Adrenal gland (tissue), 12 donors: ENCODE measurements around the gene KNSTRN. TPM values are rescaled to one million over a fixed set of nuclear protein-coding genes. Genes with fewer than 3 reads are reported as not detected.

Source experiments
- DNase-seq, 7 donors: peaks; one replicate each; pipeline ENCODE4 v3.0.0-alpha.2; 2019 to 2020
- H3K27ac ChIP-seq, 5 donors: fragments of 200-600 bp; sonication (generic) in 4 of 5; 1 replicate in 3 of 5; 2 replicates in 2 of 5; pipeline versions ENCODE4 v1.5.1 to v1.8.0; 2016 to 2020; ENCODE audit warnings: mild to moderate bottlenecking in 1 of 5
- H3K27me3 ChIP-seq: fragments of 200-600 bp; 2 replicates; pipeline ENCODE4 v1.8.0; 2021
- H3K36me3 ChIP-seq, 2 donors: fragments of 200-600 bp; replicated peaks in 1 of 2; 1 replicate in 1 of 2; 2 replicates in 1 of 2; pipeline versions ENCODE4 v1.5.1 to v1.8.0; 2018 to 2022
- H3K4me1 ChIP-seq, 2 donors: fragments of 200-600 bp; replicated peaks in 1 of 2; 1 replicate in 1 of 2; 2 replicates in 1 of 2; pipeline versions ENCODE4 v1.5.1 to v1.8.0; 2018 to 2021
- H3K4me3 ChIP-seq, 4 donors: fragments of 200-600 bp; sonication (generic) in 3 of 4; one replicate each; pipeline ENCODE4 v1.5.1; 2016 to 2018
- H3K9me3 ChIP-seq, 3 donors: fragments of 200-600 bp; sonication (generic) in 1 of 3; replicated peaks in 1 of 3; 1 replicate in 2 of 3; 2 replicates in 1 of 3; pipeline versions ENCODE4 v1.5.1 to v1.8.0; 2016 to 2021
- POLR2A ChIP-seq, 2 donors: fragments of 450-650 bp; IDR thresholded peaks; one replicate each; pipeline ENCODE4 v1.6.1; 2017; ENCODE audit warnings: antibody characterized with exemption in 2 of 2, mild to moderate bottlenecking in 2 of 2, moderate library complexity in 1 of 2
- WGBS, 4 donors: extraction: QIAGEN DNeasy Blood & Tissue Kit in 2 of 4; methylation state at CpG; one replicate each; pipeline versions ENCODE4 v1.1.5 to v1.1.7; 2013 to 2017; 5-methylcytosine and 5-hydroxymethylcytosine counted together
- intact Hi-C, 2 donors: fragments of 100-400 bp; cut with DNase I; formaldehyde crosslinking; loops; one replicate each; pipeline versions ENCODE4 v1.14.1 to v1.15.0; 2022 to 2023
- polyA plus RNA-seq, 3 donors: library from polyadenylated mRNA; stranded (reverse); fragments of 200-250 nt in 2 of 3; fragments of 350-450 nt in 1 of 3; fragmentation: Illumina TruSeq in 1 of 3; extraction: RNeasy Lipid Tissue Mini Kit (QIAGEN cat#74804) in 1 of 3; gene quantifications; one replicate each; pipeline ENCODE4 v1.2.3, GENCODE V29; 2013 to 2014
- total RNA-seq, 9 donors: library from RNA; depleted of rRNA in 4 of 9; stranded (reverse); fragments of >200 nt in 4 of 9; fragments of 120-200 nt in 1 of 9; fragmentation: NEBNext Ultra II Directional in 1 of 9; extraction: Animal tissue kit (Norgen Biotek cat#: 25700) in 1 of 9; gene quantifications; one replicate each; pipeline versions ENCODE4 v1.1.0 to v1.2.4, GENCODE V29; 2013 to 2023
- TF ChIP-seq, protein P1 (sequence below), 6 experiments: fragments of 450-650 bp in 4 of 6; fragments of 200-600 bp in 2 of 6; sonication (generic) in 1 of 6; IDR thresholded peaks; 1 replicate in 5 of 6; 2 replicates in 1 of 6; pipeline versions ENCODE4 v1.5.1 to v1.8.0; 2016 to 2021; ENCODE audit warnings: antibody characterized with exemption in 6 of 6, mild to moderate bottlenecking in 2 of 6, moderate library complexity in 1 of 6
- donor health status: healthy with polysubstance abuse.
- donor health status: Bipolar disorder and iron deficiency.
- donor health status: DM: yes; HTN: yes; CAD: no.
- donor health status: DM: no; HTN: no; CAD: no.
- donor health status: DM: no; HTN: no; CAD: no.
- donor health status: DM: yes; HTN: yes; CAD: no.

The KNSTRN gene
- total and polyA plus RNA-seq, 12 donors, result 4.0 to 39.8 (median 10.4) TPM

DNA sequence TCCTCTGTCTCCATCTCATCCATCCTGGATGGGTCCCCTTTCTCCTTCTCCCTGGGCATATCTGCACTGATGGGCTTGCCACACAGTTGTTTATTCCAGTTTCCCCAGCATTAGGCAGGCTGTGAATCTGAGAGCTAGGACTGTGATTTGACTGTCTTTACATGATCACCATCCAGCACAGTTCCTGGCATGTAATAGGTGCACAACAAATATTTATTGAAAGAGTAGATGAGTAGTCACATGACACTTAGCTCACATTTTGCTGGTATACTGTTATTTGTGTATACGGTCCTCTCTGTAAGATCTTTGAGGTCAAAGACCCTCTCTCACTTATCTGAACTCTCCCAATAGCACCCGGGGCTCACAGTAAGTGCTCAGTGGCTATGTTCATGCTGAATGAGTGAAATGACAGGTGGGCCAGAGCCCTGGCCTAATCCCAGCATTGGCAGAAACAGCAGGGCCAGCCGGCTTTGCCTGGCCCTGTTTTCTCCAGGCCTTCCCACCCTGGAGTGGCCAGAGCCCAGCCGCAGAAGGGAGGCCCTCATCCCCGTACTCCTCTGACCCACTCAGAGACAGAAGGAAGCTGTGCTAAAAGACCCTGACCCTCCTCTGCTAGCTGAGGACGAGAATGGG is 42.1 kb downstream of the KNSTRN start:
- DNase-seq, result no peak
- TF ChIP-seq, protein P1, sequence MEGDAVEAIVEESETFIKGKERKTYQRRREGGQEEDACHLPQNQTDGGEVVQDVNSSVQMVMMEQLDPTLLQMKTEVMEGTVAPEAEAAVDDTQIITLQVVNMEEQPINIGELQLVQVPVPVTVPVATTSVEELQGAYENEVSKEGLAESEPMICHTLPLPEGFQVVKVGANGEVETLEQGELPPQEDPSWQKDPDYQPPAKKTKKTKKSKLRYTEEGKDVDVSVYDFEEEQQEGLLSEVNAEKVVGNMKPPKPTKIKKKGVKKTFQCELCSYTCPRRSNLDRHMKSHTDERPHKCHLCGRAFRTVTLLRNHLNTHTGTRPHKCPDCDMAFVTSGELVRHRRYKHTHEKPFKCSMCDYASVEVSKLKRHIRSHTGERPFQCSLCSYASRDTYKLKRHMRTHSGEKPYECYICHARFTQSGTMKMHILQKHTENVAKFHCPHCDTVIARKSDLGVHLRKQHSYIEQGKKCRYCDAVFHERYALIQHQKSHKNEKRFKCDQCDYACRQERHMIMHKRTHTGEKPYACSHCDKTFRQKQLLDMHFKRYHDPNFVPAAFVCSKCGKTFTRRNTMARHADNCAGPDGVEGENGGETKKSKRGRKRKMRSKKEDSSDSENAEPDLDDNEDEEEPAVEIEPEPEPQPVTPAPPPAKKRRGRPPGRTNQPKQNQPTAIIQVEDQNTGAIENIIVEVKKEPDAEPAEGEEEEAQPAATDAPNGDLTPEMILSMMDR (IDR thresholded peaks at IDR 0.05), result no peak
- TF ChIP-seq POLR2A (IDR thresholded peaks at IDR 0.05), result no peak
- 83 to 98% (median 93%) methylated on average over 6 of the region's 6 CpGs for WGBS, 4 donors
- Histone ChIP-seq H3K9me3 (no peaks in the 10 kb centered on the region), H3K4me1 (peaks cover 23 to 30% of the 10 kb centered on the region in 2 donors), H3K4me3 (no peak overlapping the region), H3K27me3 (no peaks in the 10 kb centered on the region), H3K27ac (no peak overlapping the region), H3K36me3 (no peaks in the 10 kb centered on the region)
- intact Hi-C loops, result loop anchor here (5.0 kb wide), 3 partner anchors 62 to 142 kb away; partner anchors contain the start of genes ANKRD63 (in 2 of the 2) and INAFM2 (in 1 of the 2)

DNA sequence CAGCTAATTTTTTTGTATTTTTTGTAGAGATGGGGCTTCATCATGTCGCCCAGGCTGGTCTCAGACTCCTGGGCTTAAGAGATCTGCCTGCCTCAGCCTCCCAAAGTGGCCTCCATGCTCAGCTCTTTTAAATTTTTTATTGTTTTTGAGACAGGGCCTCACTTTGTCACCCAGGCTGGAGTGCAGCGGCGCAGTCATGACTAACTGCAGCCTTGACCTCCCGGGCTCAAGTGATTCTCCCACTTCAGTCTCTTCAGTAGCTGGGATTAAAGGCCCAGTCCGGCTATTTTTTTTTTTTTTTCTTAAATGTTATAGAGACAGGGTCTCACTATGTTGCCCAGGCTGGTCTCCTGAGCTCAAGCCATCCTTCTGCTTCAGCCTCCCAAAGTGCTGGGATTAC is 43.2 kb downstream of the KNSTRN start:
- Histone ChIP-seq H3K27ac (no peak overlapping the region), H3K27me3 (no peaks in the 10 kb centered on the region), H3K4me3 (no peak overlapping the region), H3K36me3 (no peaks in the 10 kb centered on the region), H3K9me3 (no peaks in the 10 kb centered on the region), H3K4me1 (peaks cover 23 to 26% of the 10 kb centered on the region in 2 donors)
- 48 to 77% (median 53%) methylated on average over 5 of the region's 5 CpGs for WGBS, 4 donors
- TF ChIP-seq POLR2A (IDR thresholded peaks at IDR 0.05), result no peak
- TF ChIP-seq, protein P1 (IDR thresholded peaks at IDR 0.05), result no peak
- intact Hi-C loops, result loop anchor here in 1 of 2 donors (5.0 kb wide), 1 partner anchor 143 kb away; the partner anchor contains the start of gene ANKRD63
- peak in 3 of 7 donors; percentile 62 to 75 (median 67) for DNase-seq

DNA sequence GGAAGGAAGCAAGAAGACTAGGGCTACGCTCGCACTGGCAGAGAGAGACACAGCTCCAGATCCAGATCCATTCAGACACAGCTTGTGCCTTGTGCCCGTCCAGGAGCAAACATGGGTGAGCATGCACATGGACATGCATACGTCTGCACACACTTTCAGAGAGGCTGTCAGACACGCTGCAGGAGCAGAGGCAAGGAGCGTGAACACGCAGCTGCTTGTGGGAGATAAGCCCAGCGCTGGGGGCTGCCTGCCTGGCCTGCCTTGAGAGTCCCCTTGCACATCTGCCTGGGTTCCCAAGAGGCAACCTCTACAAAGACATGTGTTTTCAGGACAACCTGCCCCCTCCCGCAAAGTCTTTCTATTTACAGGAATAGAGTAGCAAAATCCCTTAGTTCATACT is 44.7 kb downstream of the KNSTRN start:
- no peak for DNase-seq
- WGBS, 4 donors, result 88 to 94% (median 93%) methylated on average over 4 to 9 of the region's 9 CpGs
- Histone ChIP-seq H3K36me3 (no peaks in the 10 kb centered on the region), H3K4me1 (peaks cover 9 to 18% of the 10 kb centered on the region in 2 donors), H3K4me3 (no peak overlapping the region), H3K27ac (no peak overlapping the region), H3K9me3 (no peaks in the 10 kb centered on the region), H3K27me3 (no peaks in the 10 kb centered on the region)
- intact Hi-C loops, result loop anchor here in 1 of 2 donors (5.0 kb wide), 1 partner anchor 145 kb away; the partner anchor contains the start of gene ANKRD63
- no peak for TF ChIP-seq POLR2A (IDR thresholded peaks at IDR 0.05)
- TF ChIP-seq, protein P1 (IDR thresholded peaks at IDR 0.05), result no peak

DNA sequence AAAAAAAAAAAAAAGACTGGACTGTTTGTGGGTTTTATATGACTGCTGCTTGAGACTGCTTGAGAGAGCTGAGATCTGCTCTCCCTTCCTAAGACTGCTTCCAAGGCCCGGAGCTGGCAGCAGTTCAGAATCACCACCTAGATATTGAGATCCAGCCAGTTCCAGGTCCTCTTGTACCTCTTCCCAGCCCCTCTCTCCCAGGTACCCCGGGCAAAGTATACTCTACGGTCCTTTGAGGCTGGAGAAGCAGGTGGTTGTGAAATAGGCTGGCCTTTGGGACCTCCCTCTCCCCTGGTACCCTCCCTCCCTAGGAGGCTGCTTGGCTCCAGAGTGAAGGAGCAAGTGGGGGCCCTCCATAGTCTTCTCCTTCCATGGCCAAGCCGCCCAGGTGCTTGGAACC is 45.7 kb downstream of the KNSTRN start:
- Histone ChIP-seq H3K27ac (no peak overlapping the region), H3K36me3 (no peaks in the 10 kb centered on the region), H3K4me1 (peaks cover 9 to 18% of the 10 kb centered on the region in 2 donors), H3K9me3 (no peaks in the 10 kb centered on the region), H3K27me3 (no peaks in the 10 kb centered on the region), H3K4me3 (no peak overlapping the region)
- intact Hi-C loops, result loop anchor here in 1 of 2 donors (5.0 kb wide), 1 partner anchor 146 kb away; the partner anchor contains the start of gene ANKRD63
- DNase-seq, result no peak
- 81 to 96% (median 91%) methylated on average over 4 of the region's 4 CpGs for WGBS, 4 donors
- TF ChIP-seq, protein P1 (IDR thresholded peaks at IDR 0.05), result no peak
- TF ChIP-seq POLR2A (IDR thresholded peaks at IDR 0.05), result no peak
